ENCODE data around the gene PERM1. TPM values are rescaled to one million over a fixed set of nuclear protein-coding genes. Genes with fewer than 3 reads are reported as not detected.

PERM1 gene
- polyA plus RNA-seq, 4 donors: 0.14 to 0.38 (median 0.37) TPM; not detected in 1

- DNase-seq (ENCODE audit: low read depth in 4 of 4, low spot score in 3 of 4): no peak
These were observed 15.1 kb downstream of the PERM1 start for GRCh38 chr1:966704-967300.

- DNase-seq (ENCODE audit: low read depth in 4 of 4, low spot score in 3 of 4): no peak
These were observed 15.7 kb downstream of the PERM1 start, which contains the start of gene PLEKHN1 for GRCh38 chr1:966135-966703. Gene PLEKHN1 (plus strand): TSS chr1:966482. CDS start chr1:966532, 50 bp downstream.

- DNase-seq (ENCODE audit: low read depth in 4 of 4, low spot score in 3 of 4): no peak
These were observed 16.3 kb downstream of the PERM1 start for GRCh38 chr1:965526-966134.

GRCh38 chr1:964691-965525, 17.0 kb downstream of the PERM1 start:
- no peak for DNase-seq (ENCODE audit: low read depth in 4 of 4, low spot score in 3 of 4)

- DNase-seq (ENCODE audit: low read depth in 4 of 4, low spot score in 3 of 4): no peak
These were observed 18.0 kb downstream of the PERM1 start for GRCh38 chr1:963746-964525.

- DNase-seq (ENCODE audit: low read depth in 4 of 4, low spot score in 3 of 4): no peak
These were observed 18.6 kb downstream of the PERM1 start for GRCh38 chr1:963301-963651.

GRCh38 chr1:962381-963300, 19.3 kb downstream of the PERM1 start:
- no peak for DNase-seq (ENCODE audit: low read depth in 4 of 4, low spot score in 3 of 4)

- no peak for DNase-seq (ENCODE audit: low read depth in 4 of 4, low spot score in 3 of 4)
These were observed 20.7 kb downstream of the PERM1 start for GRCh38 chr1:961132-961669.

GRCh38 chr1:960363-961131, 21.3 kb downstream of the PERM1 start, which contains the start of gene KLHL17:
Gene KLHL17 (plus strand): TSS chr1:960584. CDS start chr1:960694, 110 bp downstream.
- no peak for DNase-seq (ENCODE audit: low read depth in 4 of 4, low spot score in 3 of 4)

GRCh38 chr1:959731-960362, 22.0 kb downstream of the PERM1 start:
- DNase-seq (ENCODE audit: low read depth in 4 of 4, low spot score in 3 of 4): no peak

GRCh38 chr1:958823-959730, 22.8 kb downstream of the PERM1 start, which contains the start of gene NOC2L:
Gene NOC2L (minus strand): TSS chr1:959256. CDS start chr1:959240, 16 bp downstream.
- DNase-seq (ENCODE audit: low read depth in 4 of 4, low spot score in 3 of 4): peak in 3 of 4 donors; percentile 74 to 78 (median 77)

- DNase-seq (ENCODE audit: low read depth in 4 of 4, low spot score in 3 of 4): no peak
These were observed 25.3 kb downstream of the PERM1 start for GRCh38 chr1:956636-957035.

GRCh38 chr1:955474-955873, 26.4 kb downstream of the PERM1 start:
- DNase-seq (ENCODE audit: low read depth in 4 of 4, low spot score in 3 of 4): no peak

GRCh38 chr1:954927-955326, 27.0 kb downstream of the PERM1 start:
- no peak for DNase-seq (ENCODE audit: low read depth in 4 of 4, low spot score in 3 of 4)

- no peak for DNase-seq (ENCODE audit: low read depth in 4 of 4, low spot score in 3 of 4)
These were observed 28.2 kb downstream of the PERM1 start for GRCh38 chr1:953524-954320.

- no peak for DNase-seq (ENCODE audit: low read depth in 4 of 4, low spot score in 3 of 4)
These were observed 29.3 kb downstream of the PERM1 start for GRCh38 chr1:952603-953002.

Data from right renal pelvis (tissue), 4 donors.